AG04450 (cell line): ENCODE results near the gene FBXW4. TPM values are rescaled to one million over a fixed set of nuclear protein-coding genes. Genes with fewer than 3 reads are reported as not detected.

Experiments used
- CTCF ChIA-PET: fragments of 300-600, 350-600 bp; formaldehyde crosslinking; extraction: SDS; loops from one replicate; lab custom pipeline; 2022; ENCODE audit warnings: antibody characterized with exemption, inconsistent platforms; lab: Charles Lee
- POLR2A ChIA-PET: fragments of 350-600 bp; formaldehyde crosslinking; extraction: SDS; loops from one replicate; lab custom pipeline; 2021; ENCODE audit warnings: antibody characterized with exemption, inconsistent platforms; lab: Yijun Ruan, JAX
- DNase-seq: peaks from one replicate; pipeline ENCODE4 v3.0.0-alpha.2; 2011; ENCODE audit warnings: low read depth, low spot score
- H3K27ac ChIP-seq: one replicate; pipeline ENCODE4 v1.5.1; 2012; ENCODE audit warnings: low read depth, low read length, control low read depth
- H3K27me3 ChIP-seq: one replicate; pipeline ENCODE4 v1.6.0; 2012; ENCODE audit warnings: low read length; ENCODE audit not compliant: control insufficient read depth, insufficient read depth
- H3K4me3 ChIP-seq: 2 replicates; pipeline ENCODE4 v1.5.1; 2011; ENCODE audit warnings: mild to moderate bottlenecking, low read depth, low read length, control low read depth
- H3K9me3 ChIP-seq: 2 replicates; pipeline ENCODE4 v1.5.1; 2012; ENCODE audit warnings: low read length; ENCODE audit not compliant: control insufficient read depth, insufficient read depth
- polyA plus RNA-seq: library from polyadenylated mRNA; depleted of rRNA; stranded (reverse); fragments of >200 nt; gene quantifications from 2 replicates; pipeline ENCODE4 v1.2.3, GENCODE V29; 2011
- TF ChIP-seq, protein P1 (sequence below): IDR thresholded peaks from 2 replicates; pipeline ENCODE4 v1.5.1; 2011; ENCODE audit warnings: low read depth, low read length, control low read depth, inconsistent platforms

The FBXW4 gene
- polyA plus RNA-seq, 1 experiment = 18.3 TPM

DNA sequence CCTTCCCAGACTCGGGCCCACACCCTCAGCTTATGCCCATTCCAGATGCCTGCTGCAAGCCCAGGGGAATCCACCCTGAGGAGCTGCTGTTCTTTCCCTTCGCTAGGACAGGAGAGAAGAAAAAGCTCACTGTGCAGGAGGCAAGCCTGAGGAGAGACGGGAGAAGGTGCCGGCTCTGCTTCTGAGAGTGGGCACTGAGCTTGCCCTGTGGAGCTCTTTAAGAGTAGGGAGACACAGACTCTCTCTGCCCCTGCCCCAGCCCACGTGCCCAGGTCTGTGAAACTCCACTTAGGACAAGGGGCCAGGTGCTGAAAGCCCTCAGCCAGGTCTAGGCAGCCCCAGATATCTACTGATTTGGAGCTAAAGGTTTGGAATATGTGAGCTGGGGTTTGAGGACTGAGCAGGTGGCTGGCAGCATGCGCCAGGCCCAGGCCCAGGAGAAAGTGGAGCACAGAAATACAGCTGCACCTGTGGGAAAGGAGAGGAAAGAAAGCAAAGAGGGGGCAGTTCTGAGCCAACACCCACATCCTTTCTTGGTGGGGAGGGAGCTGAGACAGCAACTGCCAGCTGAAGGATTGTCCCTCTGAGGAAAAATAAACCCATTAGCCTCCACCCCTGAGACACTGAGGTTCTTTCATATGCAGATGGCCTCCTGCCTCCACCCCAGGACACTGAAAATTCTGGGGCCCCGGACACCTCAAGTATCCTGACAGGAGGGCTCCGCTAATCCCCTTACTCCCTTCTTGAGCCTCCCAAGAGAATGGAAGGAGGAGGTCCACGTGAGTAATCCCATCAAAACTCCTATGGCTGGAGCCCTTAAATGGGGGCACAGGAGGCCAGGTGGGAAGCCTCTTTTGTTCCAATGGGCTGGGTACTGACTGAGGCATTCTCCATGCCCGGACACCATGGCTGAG is 114.2 kb downstream of the FBXW4 start:
- H3K4me3 ChIP-seq = no peak overlapping the region
- no peaks in the 10 kb centered on the region; the same call in 1 of the 2 replicates for H3K9me3 ChIP-seq
- no peaks in the 10 kb centered on the region for H3K27me3 ChIP-seq
- ChIA-PET POLR2A (interaction anchor here (0.7 kb wide), 1 partner anchor 158 kb away, joined by 3 read pairs; no protein-coding TSS in a partner anchor), CTCF (interaction anchor here (1.4 to 2.8 kb wide), 4 partner anchors 11 to 531 kb away, joined by 3 to 18 read pairs (median 6); no protein-coding TSS in a partner anchor)
- TF ChIP-seq, protein P1, sequence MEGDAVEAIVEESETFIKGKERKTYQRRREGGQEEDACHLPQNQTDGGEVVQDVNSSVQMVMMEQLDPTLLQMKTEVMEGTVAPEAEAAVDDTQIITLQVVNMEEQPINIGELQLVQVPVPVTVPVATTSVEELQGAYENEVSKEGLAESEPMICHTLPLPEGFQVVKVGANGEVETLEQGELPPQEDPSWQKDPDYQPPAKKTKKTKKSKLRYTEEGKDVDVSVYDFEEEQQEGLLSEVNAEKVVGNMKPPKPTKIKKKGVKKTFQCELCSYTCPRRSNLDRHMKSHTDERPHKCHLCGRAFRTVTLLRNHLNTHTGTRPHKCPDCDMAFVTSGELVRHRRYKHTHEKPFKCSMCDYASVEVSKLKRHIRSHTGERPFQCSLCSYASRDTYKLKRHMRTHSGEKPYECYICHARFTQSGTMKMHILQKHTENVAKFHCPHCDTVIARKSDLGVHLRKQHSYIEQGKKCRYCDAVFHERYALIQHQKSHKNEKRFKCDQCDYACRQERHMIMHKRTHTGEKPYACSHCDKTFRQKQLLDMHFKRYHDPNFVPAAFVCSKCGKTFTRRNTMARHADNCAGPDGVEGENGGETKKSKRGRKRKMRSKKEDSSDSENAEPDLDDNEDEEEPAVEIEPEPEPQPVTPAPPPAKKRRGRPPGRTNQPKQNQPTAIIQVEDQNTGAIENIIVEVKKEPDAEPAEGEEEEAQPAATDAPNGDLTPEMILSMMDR = no peak
- no peak for DNase-seq
- no peak overlapping the region for H3K27ac ChIP-seq

DNA sequence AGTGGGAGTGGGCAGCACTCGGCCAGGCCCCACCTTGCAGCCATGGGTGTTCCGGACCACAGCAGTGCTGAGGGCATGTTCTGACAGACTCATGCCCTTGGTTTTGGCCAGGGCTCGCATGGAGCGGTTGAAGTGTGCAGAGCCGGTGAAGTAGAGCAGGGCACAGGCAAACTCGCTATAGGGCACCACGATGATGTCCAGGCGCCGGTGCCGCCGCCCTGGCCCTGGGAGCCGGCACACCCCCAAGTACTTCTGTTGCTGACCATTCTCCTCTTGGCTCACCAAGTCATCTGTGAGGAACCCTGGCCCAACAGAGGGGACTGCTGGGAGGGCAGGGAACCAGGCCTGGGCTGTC is 115.5 kb downstream of the FBXW4 start:
- ChIA-PET CTCF (interaction anchor here (1.5 kb wide), 1 partner anchor 365 kb away, joined by 6 read pairs; no protein-coding TSS in a partner anchor), POLR2A (no interaction called here)
- no peak overlapping the region for H3K27ac ChIP-seq
- no peak for DNase-seq
- H3K9me3 ChIP-seq = no peaks in the 10 kb centered on the region; the same call in 1 of the 2 replicates
- TF ChIP-seq, protein P1 = no peak
- no peak overlapping the region for H3K4me3 ChIP-seq
- H3K27me3 ChIP-seq = no peaks in the 10 kb centered on the region

DNA sequence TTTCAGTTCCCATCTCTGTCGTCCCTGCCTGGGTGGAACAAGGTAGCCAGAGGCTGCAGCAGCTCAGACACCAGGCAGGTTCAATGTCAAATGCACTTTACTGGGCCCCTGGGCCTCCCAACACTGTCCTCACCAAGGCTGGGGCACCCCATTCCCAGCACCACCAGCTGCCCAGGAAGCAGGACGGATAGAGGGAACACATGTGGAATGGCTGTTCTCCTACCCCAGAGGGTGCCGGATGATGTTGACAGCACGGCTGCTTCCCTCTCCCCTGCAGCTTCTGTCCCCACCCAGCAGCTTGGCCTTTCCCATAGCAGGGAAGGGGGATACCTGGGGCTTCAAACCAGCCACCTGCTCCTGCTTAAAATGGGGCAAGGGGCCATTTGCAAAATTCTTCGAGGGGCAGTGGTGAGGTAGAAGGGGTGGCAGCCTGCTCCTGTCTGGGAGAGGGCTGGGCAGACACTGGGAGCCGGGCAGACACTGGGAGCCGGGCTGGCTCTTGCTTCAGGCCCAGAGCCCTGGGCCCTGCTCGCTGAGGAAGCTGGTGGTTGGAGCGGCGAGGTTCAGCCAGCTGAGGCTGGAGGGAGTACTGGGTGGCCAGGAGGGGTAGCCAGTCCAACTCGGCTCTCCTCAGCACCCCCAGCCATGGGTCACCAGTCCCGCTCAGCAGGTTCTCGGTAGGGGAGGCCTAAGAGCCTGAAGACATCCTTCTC is 116.0 kb downstream of the FBXW4 start:
- ChIA-PET CTCF (interaction anchor here (1.3 kb wide), 1 partner anchor 365 kb away, joined by 7 read pairs; no protein-coding TSS in a partner anchor), POLR2A (interaction anchor here (1.5 kb wide), 1 partner anchor 9 kb away, joined by 5 read pairs; the partner anchor contains the start of genes DPCD and POLL)
- Histone ChIP-seq H3K27ac (no peak overlapping the region), H3K27me3 (no peaks in the 10 kb centered on the region), H3K9me3 (no peaks in the 10 kb centered on the region; the same call in 1 of the 2 replicates), H3K4me3 (no peak overlapping the region)
- no peak for DNase-seq
- TF ChIP-seq, protein P1 = no peak

DNA sequence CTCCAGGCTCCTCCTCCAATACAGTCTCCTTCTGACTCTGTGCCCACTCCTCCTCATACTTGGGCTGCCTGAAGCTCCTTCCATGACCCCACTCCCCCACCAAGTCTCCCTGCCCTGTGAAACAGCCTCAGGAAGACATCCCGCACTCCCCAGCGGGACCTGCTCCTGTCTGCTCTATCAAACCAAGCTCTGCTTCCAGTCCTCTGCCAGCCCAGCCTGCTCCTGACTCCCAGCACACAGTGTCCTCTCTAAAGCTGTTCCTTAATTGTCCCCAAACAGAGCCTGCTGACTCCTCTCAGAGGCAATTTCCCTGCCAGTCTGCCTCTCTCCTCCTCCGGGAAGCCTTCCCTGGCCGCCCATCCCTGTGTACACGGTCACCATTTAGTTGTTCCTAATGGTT is 116.8 kb downstream of the FBXW4 start:
- TF ChIP-seq, protein P1 = no peak
- CTCF ChIA-PET = interaction anchor here (1.3 kb wide), 1 partner anchor 364 kb away, joined by 7 read pairs; no protein-coding TSS in a partner anchor
- H3K27me3 ChIP-seq = no peaks in the 10 kb centered on the region
- no peak overlapping the region for H3K4me3 ChIP-seq
- POLR2A ChIA-PET = interaction anchor here (1.5 kb wide), 1 partner anchor 10 kb away, joined by 5 read pairs; the partner anchor contains the start of genes DPCD and POLL
- no peaks in the 10 kb centered on the region; the same call in 1 of the 2 replicates for H3K9me3 ChIP-seq
- H3K27ac ChIP-seq = no peak overlapping the region
- DNase-seq = no peak
